IPS DF 19.7 (cell line): ENCODE results near the gene GRM7.

Source experiments
- DNase-seq: peaks from one replicate; pipeline ENCODE4 v3.0.0-alpha.2; 2013; ENCODE audit warnings: low read depth, low spot score

GRM7 gene

GRCh38 chr3:7710284-7710683, 849.4 kb downstream of the GRM7 start:
- DNase-seq: no peak

- DNase-seq: no peak
Observed at GRCh38 chr3:7713724-7714123, 852.8 kb downstream of the GRM7 start.

- DNase-seq: no peak
Observed at GRCh38 chr3:7720649-7721297, 859.9 kb downstream of the GRM7 start.

GRCh38 chr3:7721869-7722268, 861.0 kb downstream of the GRM7 start:
- no peak for DNase-seq

GRCh38 chr3:7728566-7729519, 867.9 kb downstream of the GRM7 start:
- no peak for DNase-seq

- no peak for DNase-seq
Observed at GRCh38 chr3:7733933-7734332, 873.0 kb downstream of the GRM7 start.

GRCh38 chr3:7734456-7734855, 873.5 kb downstream of the GRM7 start:
- no peak for DNase-seq

- DNase-seq: no peak
Observed at GRCh38 chr3:7737263-7737662, 876.3 kb downstream of the GRM7 start.

- DNase-seq: no peak
Observed at GRCh38 chr3:7739754-7740153, 878.8 kb downstream of the GRM7 start.

- no peak for DNase-seq
Observed at GRCh38 chr3:7740458-7740857, 879.5 kb downstream of the GRM7 start.

GRCh38 chr3:7744850-7745249, 883.9 kb downstream of the GRM7 start:
- no peak for DNase-seq

GRCh38 chr3:7745711-7746110, 884.8 kb downstream of the GRM7 start:
- no peak for DNase-seq

- no peak for DNase-seq
Observed at GRCh38 chr3:7749931-7750695, 889.2 kb downstream of the GRM7 start.

GRCh38 chr3:7752005-7752404, 891.1 kb downstream of the GRM7 start:
- no peak for DNase-seq

GRCh38 chr3:7754653-7755441, 893.9 kb downstream of the GRM7 start:
- DNase-seq: no peak

GRCh38 chr3:7759630-7760029, 898.7 kb downstream of the GRM7 start:
- no peak for DNase-seq

- no peak for DNase-seq
Observed at GRCh38 chr3:7760718-7761117, 899.8 kb downstream of the GRM7 start.

GRCh38 chr3:7764115-7764514, 903.2 kb downstream of the GRM7 start:
- no peak for DNase-seq

GRCh38 chr3:7766530-7766929, 905.6 kb downstream of the GRM7 start:
- DNase-seq: no peak

GRCh38 chr3:7779331-7779730, 918.4 kb downstream of the GRM7 start:
- no peak for DNase-seq

GRCh38 chr3:7781395-7781794, 920.5 kb downstream of the GRM7 start:
- DNase-seq: no peak
